T-helper 2 cell treated with Interferon-gamma antibody and Interleukin-4, amounts not matched to agents 5 μg/mL and 100 μg/mL, for 36 hours (primary cell): Measurements from ENCODE around the gene EIF4A3.

Experiments used
- DNase-seq: peaks from one replicate; pipeline ENCODE4 v3.0.0; 2021; ENCODE audit warnings: low spot score
- H3K27ac Mint-ChIP-seq: one replicate; pipeline ENCODE4 v1.8.0; 2021; ENCODE audit warnings: mild to moderate bottlenecking, mixed read lengths
- H3K27me3 Mint-ChIP-seq: one replicate; pipeline ENCODE4 v1.8.0; 2021; ENCODE audit warnings: low read depth, mixed read lengths
- H3K36me3 Mint-ChIP-seq: one replicate; pipeline ENCODE4 v1.8.0; 2021; ENCODE audit warnings: low read depth, mixed read lengths
- H3K4me1 Mint-ChIP-seq: one replicate; pipeline ENCODE4 v1.8.0; 2021; ENCODE audit warnings: low read depth, mixed read lengths
- H3K4me3 Mint-ChIP-seq: one replicate; pipeline ENCODE4 v1.8.0; 2022; ENCODE audit warnings: mild to moderate bottlenecking, moderate library complexity, mixed read lengths
- H3K9me3 Mint-ChIP-seq: one replicate; pipeline ENCODE4 v1.8.0; 2021; ENCODE audit warnings: mixed read lengths

The EIF4A3 gene

GRCh38 chr17:80109066-80109660 is 37.8 kb downstream of the EIF4A3 start:
- no peaks in the 10 kb centered on the region for H3K36me3 Mint-ChIP-seq
- no peaks in the 10 kb centered on the region for H3K9me3 Mint-ChIP-seq
- no peak for DNase-seq
- no peaks in the 10 kb centered on the region for H3K4me1 Mint-ChIP-seq
- no peaks in the 10 kb centered on the region for H3K27me3 Mint-ChIP-seq
- no peak overlapping the region for H3K4me3 Mint-ChIP-seq
- no peak overlapping the region for H3K27ac Mint-ChIP-seq

- DNase-seq = no peak
- Mint-ChIP-seq H3K36me3 (no peaks in the 10 kb centered on the region), H3K9me3 (no peaks in the 10 kb centered on the region), H3K27me3 (no peaks in the 10 kb centered on the region), H3K4me1 (peaks cover 2% of the 10 kb centered on the region), H3K4me3 (no peak overlapping the region), H3K27ac (no peak overlapping the region)
Measured at GRCh38 chr17:80108036-80108971, 38.6 kb downstream of the EIF4A3 start.

GRCh38 chr17:80107231-80108021 is 39.5 kb downstream of the EIF4A3 start:
- no peak overlapping the region for H3K27ac Mint-ChIP-seq
- H3K36me3 Mint-ChIP-seq = no peaks in the 10 kb centered on the region
- DNase-seq = no peak
- H3K9me3 Mint-ChIP-seq = no peaks in the 10 kb centered on the region
- no peaks in the 10 kb centered on the region for H3K27me3 Mint-ChIP-seq
- peaks cover 10% of the 10 kb centered on the region for H3K4me1 Mint-ChIP-seq
- no peak overlapping the region for H3K4me3 Mint-ChIP-seq

- DNase-seq = no peak
- Mint-ChIP-seq H3K27me3 (no peaks in the 10 kb centered on the region), H3K4me1 (peaks cover 15% of the 10 kb centered on the region), H3K27ac (no peak overlapping the region), H3K36me3 (no peaks in the 10 kb centered on the region), H3K4me3 (no peak overlapping the region), H3K9me3 (no peaks in the 10 kb centered on the region)
Measured at GRCh38 chr17:80106751-80107150, 40.2 kb downstream of the EIF4A3 start.

- Mint-ChIP-seq H3K27me3 (no peaks in the 10 kb centered on the region), H3K4me3 (no peak overlapping the region), H3K9me3 (no peaks in the 10 kb centered on the region), H3K27ac (no peak overlapping the region), H3K36me3 (no peaks in the 10 kb centered on the region), H3K4me1 (peaks cover 15% of the 10 kb centered on the region)
- no peak for DNase-seq
Measured at GRCh38 chr17:80106176-80106575, 40.8 kb downstream of the EIF4A3 start.

GRCh38 chr17:80105762-80106161 is 41.2 kb downstream of the EIF4A3 start:
- no peak for DNase-seq
- H3K27ac Mint-ChIP-seq = no peak overlapping the region
- no peaks in the 10 kb centered on the region for H3K27me3 Mint-ChIP-seq
- no peaks in the 10 kb centered on the region for H3K9me3 Mint-ChIP-seq
- peaks cover 17% of the 10 kb centered on the region for H3K4me1 Mint-ChIP-seq
- no peak overlapping the region for H3K4me3 Mint-ChIP-seq
- H3K36me3 Mint-ChIP-seq = no peaks in the 10 kb centered on the region

GRCh38 chr17:80104956-80105375 is 42.0 kb downstream of the EIF4A3 start:
- no peak for DNase-seq
- Mint-ChIP-seq H3K36me3 (no peaks in the 10 kb centered on the region), H3K4me3 (no peak overlapping the region), H3K27ac (no peak overlapping the region), H3K27me3 (no peaks in the 10 kb centered on the region), H3K9me3 (no peaks in the 10 kb centered on the region), H3K4me1 (peaks cover 25% of the 10 kb centered on the region)

- H3K27ac Mint-ChIP-seq = no peak overlapping the region
- no peaks in the 10 kb centered on the region for H3K27me3 Mint-ChIP-seq
- no peak for DNase-seq
- peaks cover 25% of the 10 kb centered on the region for H3K4me1 Mint-ChIP-seq
- H3K36me3 Mint-ChIP-seq = no peaks in the 10 kb centered on the region
- H3K4me3 Mint-ChIP-seq = no peak overlapping the region
- H3K9me3 Mint-ChIP-seq = no peaks in the 10 kb centered on the region
Measured at GRCh38 chr17:80104321-80104955, 42.5 kb downstream of the EIF4A3 start.

GRCh38 chr17:80103449-80104085 is 43.4 kb downstream of the EIF4A3 start:
- H3K4me1 Mint-ChIP-seq = peaks cover 25% of the 10 kb centered on the region
- H3K27ac Mint-ChIP-seq = peak overlapping the region; percentile 49

GRCh38 chr17:80102664-80103448 is 44.1 kb downstream of the EIF4A3 start:
- peaks cover under 1% of the 10 kb centered on the region for H3K27me3 Mint-ChIP-seq
- H3K4me3 Mint-ChIP-seq = peak overlapping the region; percentile 93
- no peaks in the 10 kb centered on the region for H3K36me3 Mint-ChIP-seq
- peaks cover 25% of the 10 kb centered on the region for H3K4me1 Mint-ChIP-seq
- H3K27ac Mint-ChIP-seq = peak overlapping the region; percentile 49
- DNase-seq = no peak
- H3K9me3 Mint-ChIP-seq = no peaks in the 10 kb centered on the region

More at GRCh38 chr17:80103449-80104085, 43.4 kb downstream of the EIF4A3 start:
- DNase-seq = no peak
- Mint-ChIP-seq H3K27me3 (no peaks in the 10 kb centered on the region), H3K4me3 (peak overlapping the region; percentile 55), H3K36me3 (no peaks in the 10 kb centered on the region), H3K9me3 (no peaks in the 10 kb centered on the region)

- DNase-seq = no peak
- no peaks in the 10 kb centered on the region for H3K9me3 Mint-ChIP-seq
- H3K4me1 Mint-ChIP-seq = peaks cover 25% of the 10 kb centered on the region
- H3K27me3 Mint-ChIP-seq = peaks cover 4% of the 10 kb centered on the region
- no peaks in the 10 kb centered on the region for H3K36me3 Mint-ChIP-seq
- peak overlapping the region; percentile 85 for H3K27ac Mint-ChIP-seq
- H3K4me3 Mint-ChIP-seq = peak overlapping the region; percentile 93
Measured at GRCh38 chr17:80101946-80102663, 44.8 kb downstream of the EIF4A3 start.
